Liver (tissue), 9 donors: ENCODE measurements around the gene MEGF11. TPM values are rescaled to one million over a fixed set of nuclear protein-coding genes. Genes with fewer than 3 reads are reported as not detected.

Experiments
- DNase-seq: peaks from one replicate; pipeline ENCODE4 v3.0.0-alpha.2; 2017; ENCODE audit warnings: low spot score
- H3K27ac ChIP-seq, 2 donors: one replicate each; pipeline ENCODE4 v1.7.0; 2013; ENCODE audit warnings: inconsistent platforms in 2 of 2, low read length in 2 of 2, control low read depth in 1 of 2, low read depth in 1 of 2, mild to moderate bottlenecking in 1 of 2
- H3K27me3 ChIP-seq, 4 donors: one replicate each; pipeline versions ENCODE4 v1.6.1 to v1.7.0; 2013; ENCODE audit warnings: low read length in 3 of 4, inconsistent platforms in 1 of 4, mild to moderate bottlenecking in 1 of 4, moderate library complexity in 1 of 4; ENCODE audit not compliant: control insufficient read depth in 4 of 4, insufficient read depth in 4 of 4
- H3K36me3 ChIP-seq, 4 donors: one replicate each; pipeline versions ENCODE4 v1.6.1 to v1.7.0; 2013; ENCODE audit warnings: low read length in 3 of 4, mild to moderate bottlenecking in 3 of 4, low read depth in 1 of 4, moderate library complexity in 1 of 4; ENCODE audit not compliant: control insufficient read depth in 4 of 4, insufficient read depth in 3 of 4
- H3K4me1 ChIP-seq, 4 donors: one replicate each; pipeline versions ENCODE4 v1.6.1 to v1.7.0; 2013; ENCODE audit warnings: low read length in 3 of 4, mild to moderate bottlenecking in 3 of 4, moderate library complexity in 1 of 4; ENCODE audit not compliant: control insufficient read depth in 4 of 4, insufficient read depth in 4 of 4
- H3K4me3 ChIP-seq, 3 donors: one replicate each; pipeline versions ENCODE4 v1.6.1 to v1.7.0; 2013; ENCODE audit warnings: low read length in 3 of 3, control low read depth in 1 of 3, low read depth in 1 of 3, mild to moderate bottlenecking in 1 of 3
- H3K9ac ChIP-seq, 2 donors: one replicate each; pipeline ENCODE4 v1.7.0; 2013; ENCODE audit warnings: low read length in 2 of 2, mild to moderate bottlenecking in 2 of 2, moderate library complexity in 2 of 2, control low read depth in 1 of 2, low read depth in 1 of 2
- H3K9me3 ChIP-seq, 4 donors: one replicate each; pipeline versions ENCODE4 v1.6.1 to v1.7.0; 2013; ENCODE audit warnings: low read length in 3 of 4; ENCODE audit not compliant: control insufficient read depth in 4 of 4
- CTCF ChIP-seq: fragments of 150-350 bp; IDR thresholded peaks from 2 replicates; pipeline ENCODE4 v1.5.1; 2017; ENCODE audit warnings: improper control_type of control experiment, low read depth, low read length; ENCODE audit not compliant: missing input control
- EGR1 ChIP-seq, 2 donors: IDR thresholded peaks; 2 replicates each; pipeline ENCODE4 v1.6.1; 2016 to 2018; ENCODE audit warnings: antibody characterized with exemption in 2 of 2, low read depth in 2 of 2
- FOXA1 ChIP-seq: IDR thresholded peaks from 2 replicates; pipeline ENCODE4 v1.6.1; 2016; ENCODE audit warnings: antibody characterized with exemption
- FOXA2 ChIP-seq: IDR thresholded peaks from 2 replicates; pipeline ENCODE4 v1.6.1; 2016; ENCODE audit warnings: antibody characterized with exemption
- GABPA ChIP-seq, 2 donors: IDR thresholded peaks in 1 of 2; conservative IDR thresholded peaks in 1 of 2; 2 replicates each; pipeline ENCODE4 v1.6.1; 2016; ENCODE audit warnings: antibody characterized with exemption in 2 of 2, mild to moderate bottlenecking in 1 of 2, moderate library complexity in 1 of 2
- HNF4A ChIP-seq, 2 donors: conservative IDR thresholded peaks; 2 replicates each; pipeline ENCODE4 v1.6.1; 2016; ENCODE audit warnings: antibody characterized with exemption in 2 of 2, mild to moderate bottlenecking in 2 of 2
- HNF4G ChIP-seq: IDR thresholded peaks from 2 replicates; pipeline ENCODE4 v1.6.1; 2016; ENCODE audit warnings: antibody characterized with exemption
- JUND ChIP-seq, 2 donors: IDR thresholded peaks; 2 replicates each; pipeline ENCODE4 v1.6.1; 2016; ENCODE audit warnings: antibody characterized with exemption in 2 of 2
- NR2F2 ChIP-seq: IDR thresholded peaks from 2 replicates; pipeline ENCODE4 v1.6.1; 2016; ENCODE audit warnings: antibody characterized with exemption
- RAD21 ChIP-seq, 2 donors: IDR thresholded peaks; 2 replicates each; pipeline ENCODE4 v1.6.1; 2016; ENCODE audit warnings: antibody characterized with exemption in 2 of 2, mild to moderate bottlenecking in 2 of 2
- REST ChIP-seq: IDR thresholded peaks from 2 replicates; pipeline ENCODE4 v1.6.1; 2016; ENCODE audit warnings: antibody characterized with exemption, mild to moderate bottlenecking
- RXRA ChIP-seq, 2 donors: IDR thresholded peaks; 2 replicates each; pipeline ENCODE4 v1.6.1; 2017 to 2018; ENCODE audit warnings: antibody characterized with exemption in 2 of 2, mild to moderate bottlenecking in 1 of 2
- SP1 ChIP-seq: IDR thresholded peaks from 2 replicates; pipeline ENCODE4 v1.6.1; 2018; ENCODE audit warnings: antibody characterized with exemption, mild to moderate bottlenecking
- TAF1 ChIP-seq: conservative IDR thresholded peaks from 2 replicates; pipeline ENCODE4 v1.6.1; 2016; ENCODE audit warnings: antibody characterized with exemption, mild to moderate bottlenecking
- YY1 ChIP-seq: IDR thresholded peaks from 2 replicates; pipeline ENCODE4 v1.6.1; 2016; ENCODE audit warnings: antibody characterized with exemption, mild to moderate bottlenecking
- WGBS: extraction: QIAGEN DNeasy Blood & Tissue Kit; methylation state at CpG from one replicate; pipeline ENCODE4 v1.1.7; 2013; 5-methylcytosine and 5-hydroxymethylcytosine counted together
- polyA plus RNA-seq, 2 donors: library from polyadenylated mRNA; stranded (reverse) in 1 of 2; unstranded in 1 of 2; fragments of 200-250 nt in 1 of 2; fragments of >200 nt in 1 of 2; fragmentation: Nextera tagmentation in 1 of 2; extraction: Ambion mirVana in 1 of 2; gene quantifications; one replicate each; pipeline versions ENCODE4 v1.2.1 to v1.2.3, GENCODE V29; 2013 to 2015
- total RNA-seq, 2 donors: library from RNA; depleted of rRNA; stranded (reverse); fragments of >200 nt; gene quantifications; one replicate each; pipeline ENCODE4 v1.2.3, GENCODE V29; 2014
- TF ChIP-seq, protein P1 (sequence below): IDR thresholded peaks from 2 replicates; pipeline ENCODE4 v1.6.1; 2016; ENCODE audit warnings: antibody characterized with exemption
- TF ChIP-seq, protein P2 (sequence below): IDR thresholded peaks from 2 replicates; pipeline ENCODE4 v1.6.1; 2016; ENCODE audit warnings: antibody characterized with exemption
- donor health status: healthy.
- donor health status: healthy.
- donor health status: healthy.
- donor health status: healthy.
- donor health status: healthy.

Gene MEGF11
- total and polyA plus RNA-seq, 4 donors = under 0.01 to 0.51 (median 0.03) TPM; not detected in 1

GRCh38 chr15:66044837-66045236 is 208.7 kb downstream of the MEGF11 start:
- H3K9ac ChIP-seq = no peak overlapping the region
- TF ChIP-seq RXRA (IDR thresholded peaks at IDR 0.05) (no peak), FOXA1 (no peak), JUND (IDR thresholded peaks at IDR 0.05) (no peak), CTCF (no peak), HNF4G (no peak), NR2F2 (no peak), GABPA (IDR thresholded peaks at IDR 0.05 in 1 of 2, conservative IDR thresholded peaks at IDR 0.05 in 1 of 2) (no peak), REST (no peak), SP1 (no peak), HNF4A (conservative IDR thresholded peaks at IDR 0.05) (no peak), YY1 (no peak), RAD21 (IDR thresholded peaks at IDR 0.05) (no peak), FOXA2 (no peak), TAF1 (no peak)
- TF ChIP-seq, protein P1, sequence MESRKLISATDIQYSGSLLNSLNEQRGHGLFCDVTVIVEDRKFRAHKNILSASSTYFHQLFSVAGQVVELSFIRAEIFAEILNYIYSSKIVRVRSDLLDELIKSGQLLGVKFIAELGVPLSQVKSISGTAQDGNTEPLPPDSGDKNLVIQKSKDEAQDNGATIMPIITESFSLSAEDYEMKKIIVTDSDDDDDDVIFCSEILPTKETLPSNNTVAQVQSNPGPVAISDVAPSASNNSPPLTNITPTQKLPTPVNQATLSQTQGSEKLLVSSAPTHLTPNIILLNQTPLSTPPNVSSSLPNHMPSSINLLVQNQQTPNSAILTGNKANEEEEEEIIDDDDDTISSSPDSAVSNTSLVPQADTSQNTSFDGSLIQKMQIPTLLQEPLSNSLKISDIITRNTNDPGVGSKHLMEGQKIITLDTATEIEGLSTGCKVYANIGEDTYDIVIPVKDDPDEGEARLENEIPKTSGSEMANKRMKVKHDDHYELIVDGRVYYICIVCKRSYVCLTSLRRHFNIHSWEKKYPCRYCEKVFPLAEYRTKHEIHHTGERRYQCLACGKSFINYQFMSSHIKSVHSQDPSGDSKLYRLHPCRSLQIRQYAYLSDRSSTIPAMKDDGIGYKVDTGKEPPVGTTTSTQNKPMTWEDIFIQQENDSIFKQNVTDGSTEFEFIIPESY = no peak
- TF ChIP-seq, protein P2, sequence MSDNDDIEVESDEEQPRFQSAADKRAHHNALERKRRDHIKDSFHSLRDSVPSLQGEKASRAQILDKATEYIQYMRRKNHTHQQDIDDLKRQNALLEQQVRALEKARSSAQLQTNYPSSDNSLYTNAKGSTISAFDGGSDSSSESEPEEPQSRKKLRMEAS = no peak
- H3K4me1 ChIP-seq = no peaks in the 10 kb centered on the region
- no peak overlapping the region for H3K4me3 ChIP-seq
- peaks cover 0 to 3% (median 0%) of the 10 kb centered on the region in 4 donors for H3K27me3 ChIP-seq
- DNase-seq = no peak
- no peaks in the 10 kb centered on the region for H3K9me3 ChIP-seq
- WGBS = 86% methylated on average over 3 of the region's 3 CpGs
- H3K27ac ChIP-seq = no peak overlapping the region
- H3K36me3 ChIP-seq = no peaks in the 10 kb centered on the region

DNA sequence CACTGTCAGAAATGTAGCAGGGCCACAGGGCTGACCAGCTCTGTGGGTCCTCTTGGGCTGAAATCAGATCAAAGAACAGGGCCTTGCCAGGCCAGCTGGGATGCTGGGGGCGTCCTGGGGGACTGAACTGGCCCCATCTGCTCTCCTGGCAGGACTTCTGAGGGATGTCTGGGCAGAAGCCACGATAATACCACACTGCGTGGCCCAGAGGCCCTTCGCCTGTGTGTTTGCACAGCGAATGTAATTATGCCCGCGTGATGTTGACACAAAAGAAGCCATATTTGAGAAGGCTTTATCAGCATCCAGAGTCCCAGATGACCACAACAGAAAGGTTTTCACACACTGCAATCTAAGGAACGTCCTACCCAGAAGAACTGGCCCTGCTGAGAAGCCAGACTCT is 210.3 kb downstream of the MEGF11 start:
- H3K9ac ChIP-seq = no peak overlapping the region
- H3K4me1 ChIP-seq = no peaks in the 10 kb centered on the region
- H3K27ac ChIP-seq = no peak overlapping the region
- no peaks in the 10 kb centered on the region for H3K9me3 ChIP-seq
- H3K36me3 ChIP-seq = no peaks in the 10 kb centered on the region
- DNase-seq = no peak
- 39% methylated on average over 8 of the region's 8 CpGs for WGBS
- TF ChIP-seq REST (no peak), YY1 (no peak), RAD21 (IDR thresholded peaks at IDR 0.05) (no peak), FOXA2 (no peak), TAF1 (no peak), EGR1 (IDR thresholded peaks at IDR 0.05; ENCODE audit: low read depth in 2 of 2) (no peak), JUND (IDR thresholded peaks at IDR 0.05) (no peak)
- TF ChIP-seq, protein P1 = no peak
- TF ChIP-seq, protein P2 = no peak
- H3K4me3 ChIP-seq = no peak overlapping the region
- H3K27me3 ChIP-seq = peaks cover 0 to 3% (median 1%) of the 10 kb centered on the region in 4 donors
